LNCaP clone FGC (cell line): Measurements from ENCODE around the gene RER1.

Source experiments
- DNase-seq: peaks from one replicate; pipeline ENCODE4 v3.0.0-alpha.2; 2011; ENCODE audit warnings: low read depth
- H3K4me3 ChIP-seq: 2 replicates; pipeline ENCODE4 v1.5.1; 2011; ENCODE audit warnings: mild to moderate bottlenecking, low read depth, low read length, control low read depth
- TF ChIP-seq, protein P1 (sequence below): IDR thresholded peaks from 2 replicates; pipeline ENCODE4 v1.5.1; 2012; ENCODE audit warnings: mild to moderate bottlenecking; ENCODE audit not compliant: control insufficient read depth, insufficient read depth; ENCODE audit errors: extremely low read depth

RER1 gene

DNA sequence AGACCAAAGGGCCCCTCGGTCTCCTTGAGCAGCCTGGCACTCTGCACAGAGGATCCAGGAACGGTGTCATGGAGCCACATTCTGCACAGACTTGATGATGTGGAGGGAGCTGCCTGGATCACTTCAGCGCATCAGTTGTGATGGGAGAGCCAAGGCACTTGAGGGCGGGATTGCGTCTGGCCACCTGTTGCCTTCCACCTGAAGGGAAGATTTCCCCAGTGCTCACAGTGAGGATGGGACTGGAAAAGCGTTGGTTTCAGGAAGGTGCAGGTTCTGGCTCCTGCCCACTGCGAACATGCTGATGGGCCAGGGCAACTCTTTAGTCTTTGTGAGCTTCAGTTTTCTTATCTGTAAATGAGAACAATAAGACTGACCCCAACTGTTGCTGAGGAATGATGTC, 2.6 kb downstream of the RER1 start:
- no peak for DNase-seq
- no peak overlapping the region for H3K4me3 ChIP-seq
- TF ChIP-seq, protein P1, sequence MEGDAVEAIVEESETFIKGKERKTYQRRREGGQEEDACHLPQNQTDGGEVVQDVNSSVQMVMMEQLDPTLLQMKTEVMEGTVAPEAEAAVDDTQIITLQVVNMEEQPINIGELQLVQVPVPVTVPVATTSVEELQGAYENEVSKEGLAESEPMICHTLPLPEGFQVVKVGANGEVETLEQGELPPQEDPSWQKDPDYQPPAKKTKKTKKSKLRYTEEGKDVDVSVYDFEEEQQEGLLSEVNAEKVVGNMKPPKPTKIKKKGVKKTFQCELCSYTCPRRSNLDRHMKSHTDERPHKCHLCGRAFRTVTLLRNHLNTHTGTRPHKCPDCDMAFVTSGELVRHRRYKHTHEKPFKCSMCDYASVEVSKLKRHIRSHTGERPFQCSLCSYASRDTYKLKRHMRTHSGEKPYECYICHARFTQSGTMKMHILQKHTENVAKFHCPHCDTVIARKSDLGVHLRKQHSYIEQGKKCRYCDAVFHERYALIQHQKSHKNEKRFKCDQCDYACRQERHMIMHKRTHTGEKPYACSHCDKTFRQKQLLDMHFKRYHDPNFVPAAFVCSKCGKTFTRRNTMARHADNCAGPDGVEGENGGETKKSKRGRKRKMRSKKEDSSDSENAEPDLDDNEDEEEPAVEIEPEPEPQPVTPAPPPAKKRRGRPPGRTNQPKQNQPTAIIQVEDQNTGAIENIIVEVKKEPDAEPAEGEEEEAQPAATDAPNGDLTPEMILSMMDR = no peak

DNA sequence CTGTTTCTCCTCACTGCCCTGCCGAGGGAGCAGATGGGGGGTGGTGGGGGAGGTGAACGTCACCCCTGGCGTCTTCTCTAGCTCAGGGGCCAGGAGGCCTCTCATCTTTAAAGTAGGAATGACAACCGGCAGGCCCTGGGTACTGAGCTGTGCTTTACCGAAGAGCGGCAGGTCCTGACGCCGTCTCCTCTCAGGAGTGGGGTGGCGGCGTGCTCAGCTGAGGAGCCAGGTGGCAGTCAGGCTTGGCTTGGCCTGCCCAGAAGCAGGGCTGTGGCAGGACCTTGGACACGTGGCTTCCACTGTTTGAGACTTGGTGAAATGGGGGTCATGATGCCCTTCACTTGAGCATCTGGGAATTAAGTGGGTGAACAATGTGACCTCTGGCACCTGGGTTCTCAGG, 3.1 kb downstream of the RER1 start:
- TF ChIP-seq, protein P1 = no peak
- H3K4me3 ChIP-seq = no peak overlapping the region
- no peak for DNase-seq

DNA sequence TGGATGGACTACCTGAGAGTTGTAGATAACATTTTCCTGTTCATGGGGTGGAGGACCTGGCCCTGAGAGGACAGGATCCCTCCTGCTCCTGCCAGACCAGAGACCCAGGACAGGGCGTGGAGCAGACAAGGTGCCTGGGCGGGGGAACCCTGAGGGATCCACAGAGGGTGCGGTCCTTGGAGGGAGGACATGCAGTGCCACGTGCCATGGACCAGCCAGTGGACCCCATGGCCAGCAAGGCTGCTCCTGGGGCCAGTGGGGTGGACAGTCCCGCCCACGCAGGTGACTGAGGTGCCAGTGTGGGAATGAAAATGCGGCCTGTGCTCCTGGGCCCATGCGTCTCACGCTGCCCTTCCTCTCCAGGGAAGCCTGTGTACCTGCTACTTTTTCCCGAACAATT, 3.6 kb downstream of the RER1 start:
- TF ChIP-seq, protein P1 = no peak
- no peak overlapping the region for H3K4me3 ChIP-seq
- no peak for DNase-seq

DNA sequence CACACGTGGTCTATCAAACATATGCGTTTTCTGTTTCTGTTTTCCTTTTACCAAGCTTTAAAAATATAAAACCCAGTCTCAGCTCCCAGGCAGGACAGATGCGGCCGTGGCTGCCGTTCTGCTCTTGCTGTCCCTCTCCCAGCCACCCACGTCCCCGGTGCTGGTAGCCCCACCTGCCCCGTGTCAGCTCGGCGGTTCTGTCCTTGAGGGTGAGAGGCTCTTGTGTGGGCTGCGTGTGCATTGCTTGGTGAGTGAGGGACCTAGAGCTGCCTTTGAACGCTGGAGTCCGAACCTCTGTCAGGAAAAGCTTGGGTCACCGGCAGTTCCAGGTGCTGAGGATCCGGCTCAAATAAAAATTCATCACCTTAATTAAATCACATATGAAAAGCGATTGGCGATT, 4.4 kb downstream of the RER1 start:
- no peak overlapping the region for H3K4me3 ChIP-seq
- DNase-seq = no peak
- TF ChIP-seq, protein P1 = no peak

GRCh38 chr1:2396476-2396875, 4.8 kb downstream of the RER1 start:
- DNase-seq = no peak
- H3K4me3 ChIP-seq = no peak overlapping the region
- TF ChIP-seq, protein P1 = no peak

DNA sequence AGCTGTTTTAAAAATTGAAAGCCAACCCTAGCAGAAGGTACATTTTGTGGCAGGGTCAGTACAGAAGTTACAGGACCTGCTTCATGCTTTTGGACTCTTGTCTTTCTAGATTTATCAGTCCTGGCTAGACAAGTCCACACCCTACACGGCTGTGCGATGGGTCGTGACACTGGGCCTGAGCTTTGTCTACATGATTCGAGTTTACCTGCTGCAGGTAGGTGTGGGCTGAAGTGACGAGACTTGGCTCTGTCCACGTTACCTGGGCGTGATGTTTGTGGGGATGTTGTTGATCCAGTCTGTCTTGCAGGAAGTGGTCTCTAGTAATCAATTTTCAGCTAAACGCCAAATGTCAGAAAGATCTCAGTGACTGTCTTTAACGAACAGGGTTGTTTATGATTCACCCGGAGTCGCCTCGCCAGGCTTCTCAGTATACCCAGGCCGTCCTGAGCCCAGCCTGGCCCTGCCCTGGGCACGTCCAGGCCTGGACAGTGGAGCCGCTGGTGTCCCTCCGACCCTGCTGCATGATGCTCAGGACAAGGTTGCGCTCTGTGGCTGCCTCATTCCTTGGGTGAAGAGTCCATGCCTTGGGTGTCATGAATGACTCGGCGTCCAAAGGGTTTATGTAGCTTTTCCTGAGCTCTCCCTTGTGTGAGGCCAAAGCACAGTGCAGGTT, 5.5 kb downstream of the RER1 start:
- TF ChIP-seq, protein P1 = no peak
- no peak overlapping the region for H3K4me3 ChIP-seq
- DNase-seq = no peak

DNA sequence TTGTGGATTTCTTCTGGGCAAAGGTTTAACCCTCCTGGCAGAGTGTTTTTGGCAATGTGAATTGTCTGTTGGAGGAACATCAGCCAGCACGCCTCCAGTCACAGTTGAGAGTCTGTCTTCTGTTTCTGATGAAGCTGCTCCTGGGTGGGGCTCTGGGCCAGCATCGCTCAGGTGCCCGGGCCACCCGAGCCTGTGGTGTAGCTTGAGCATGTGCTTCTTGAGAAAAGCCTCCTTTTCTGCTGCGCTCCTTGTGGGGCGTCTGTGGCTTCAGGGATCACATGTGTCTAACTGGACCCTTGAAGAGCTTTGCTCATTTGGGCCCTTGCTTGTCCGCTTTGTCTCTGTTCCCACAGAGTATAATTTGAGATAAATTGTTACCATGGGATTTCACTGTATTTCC, 7.2 kb downstream of the RER1 start:
- no peak for DNase-seq
- no peak overlapping the region for H3K4me3 ChIP-seq
- TF ChIP-seq, protein P1 = no peak
